GM18498 (cell line): ENCODE measurements around the gene KCMF1.

Experiments
- ATAC-seq: cut with Tn5 transposase; IDR thresholded peaks from one replicate; pipeline ENCODE4 v1.9.1; 2021; ENCODE audit warnings: mild to moderate bottlenecking, moderate library complexity; ENCODE audit not compliant: unreplicated experiment

The KCMF1 gene

GRCh38 chr2:84980263-84980983 lies 9.5 kb downstream of the KCMF1 start:
- ATAC-seq = no peak

GRCh38 chr2:84986018-84986417 lies 15.1 kb downstream of the KCMF1 start:
- no peak for ATAC-seq

- ATAC-seq = no peak
These were observed 18.5 kb downstream of the KCMF1 start for GRCh38 chr2:84989422-84989821.

- no peak for ATAC-seq
These were observed 19.0 kb downstream of the KCMF1 start for GRCh38 chr2:84989927-84990326.

GRCh38 chr2:84991404-84992160 lies 20.6 kb downstream of the KCMF1 start:
- ATAC-seq = no peak

- no peak for ATAC-seq
These were observed 24.9 kb downstream of the KCMF1 start for GRCh38 chr2:84995826-84996225.

GRCh38 chr2:84996909-84997308 lies 25.9 kb downstream of the KCMF1 start:
- ATAC-seq = no peak

- ATAC-seq = no peak
These were observed 28.6 kb downstream of the KCMF1 start for GRCh38 chr2:84999553-84999955.

GRCh38 chr2:85001595-85001994 lies 30.6 kb downstream of the KCMF1 start:
- no peak for ATAC-seq

- no peak for ATAC-seq
These were observed 31.6 kb downstream of the KCMF1 start for GRCh38 chr2:85002534-85002933.

GRCh38 chr2:85008252-85008651 lies 37.3 kb downstream of the KCMF1 start:
- ATAC-seq = no peak

- ATAC-seq = no peak
These were observed 38.2 kb downstream of the KCMF1 start for GRCh38 chr2:85009019-85009618.

- no peak for ATAC-seq
These were observed 39.4 kb downstream of the KCMF1 start for GRCh38 chr2:85010404-85010803.

GRCh38 chr2:85011098-85011497 lies 40.1 kb downstream of the KCMF1 start:
- no peak for ATAC-seq

GRCh38 chr2:85011747-85012146 lies 40.8 kb downstream of the KCMF1 start:
- ATAC-seq = no peak

GRCh38 chr2:85012431-85012830 lies 41.5 kb downstream of the KCMF1 start:
- ATAC-seq = no peak

GRCh38 chr2:85012855-85013254 lies 41.9 kb downstream of the KCMF1 start:
- ATAC-seq = no peak

GRCh38 chr2:85015653-85016360 lies 44.8 kb downstream of the KCMF1 start:
- no peak for ATAC-seq

GRCh38 chr2:85016446-85016845 lies 45.5 kb downstream of the KCMF1 start:
- ATAC-seq = no peak

- no peak for ATAC-seq
These were observed 46.6 kb downstream of the KCMF1 start for GRCh38 chr2:85017411-85018048.

GRCh38 chr2:85018049-85018447 lies 47.1 kb downstream of the KCMF1 start:
- ATAC-seq = no peak
